Gastroesophageal sphincter (tissue), 4 donors: ENCODE measurements around the gene PSME3IP1. TPM values are rescaled to one million over a fixed set of nuclear protein-coding genes. Genes with fewer than 3 reads are reported as not detected.

Experiments
- ATAC-seq: fragments of 150-250 bp; one replicate; pipeline ENCODE4 v1.9.1; 2016; ENCODE audit warnings: mild to moderate bottlenecking, moderate library complexity
- H3K27ac ChIP-seq, 4 donors: fragments of 200-600 bp; sonication (generic) in 3 of 4; 1 replicate in 3 of 4; 2 replicates in 1 of 4; pipeline ENCODE4 v1.5.1; 2016 to 2019
- H3K27me3 ChIP-seq: fragments of 200-600 bp; sonication (generic); one replicate; pipeline ENCODE4 v1.5.1; 2019
- H3K36me3 ChIP-seq, 2 donors: fragments of 200-600 bp; sonication (generic); one replicate each; pipeline ENCODE4 v1.5.1; 2019; ENCODE audit warnings: control low read depth in 1 of 2
- H3K4me1 ChIP-seq, 3 donors: fragments of 200-600 bp; sonication (generic); 1 replicate in 2 of 3; 2 replicates in 1 of 3; pipeline ENCODE4 v1.5.1; 2016 to 2019; ENCODE audit warnings: control low read depth in 2 of 3
- H3K4me3 ChIP-seq, 2 donors: fragments of 200-600 bp; sonication (generic); one replicate each; pipeline ENCODE4 v1.5.1; 2019; ENCODE audit warnings: mild to moderate bottlenecking in 1 of 2, moderate library complexity in 1 of 2
- H3K9me3 ChIP-seq, 3 donors: fragments of 200-600 bp; sonication (generic); one replicate each; pipeline ENCODE4 v1.5.1; 2017 to 2019; ENCODE audit warnings: control low read depth in 2 of 3
- CTCF ChIP-seq, 4 experiments: fragments of 200-600 bp in 2 of 4; fragments of 450-650 bp in 2 of 4; sonication (generic) in 1 of 4; IDR thresholded peaks; one replicate each; pipeline ENCODE4 v1.5.1; 2017 to 2019; ENCODE audit warnings: antibody characterized with exemption in 4 of 4, mild to moderate bottlenecking in 2 of 4, moderate library complexity in 2 of 4
- EP300 ChIP-seq: sonication (generic); formaldehyde crosslinking; IDR thresholded peaks from one replicate; pipeline ENCODE4 v1.6.1; 2017; ENCODE audit warnings: antibody characterized with exemption, mild to moderate bottlenecking
- POLR2A ChIP-seq, 2 donors: fragments of 450-650 bp; IDR thresholded peaks; one replicate each; pipeline ENCODE4 v1.6.1; 2017; ENCODE audit warnings: antibody characterized with exemption in 2 of 2, mild to moderate bottlenecking in 2 of 2, moderate library complexity in 1 of 2
- POLR2AphosphoS5 ChIP-seq: sonication (generic); formaldehyde crosslinking; IDR thresholded peaks from one replicate; pipeline ENCODE4 v1.6.1; 2017; ENCODE audit warnings: antibody characterized with exemption
- WGBS, 2 donors: methylation state at CpG; one replicate each; pipeline ENCODE4 v1.1.5; 2018; ENCODE audit warnings: low coverage in 1 of 2; 5-methylcytosine and 5-hydroxymethylcytosine counted together
- total RNA-seq, 4 donors: library from RNA; depleted of rRNA; stranded (reverse); fragments of >200 nt; gene quantifications; one replicate each; pipeline ENCODE4 v1.1.0, GENCODE V29; 2016

The PSME3IP1 gene
- total RNA-seq, 4 donors from 2014 or later, result 54.9 to 80.7 (median 68.1) TPM

- H3K27me3 ChIP-seq, result no peaks in the 10 kb centered on the region
- 96 to 97% methylated on average over 5 to 6 of the region's 7 CpGs for WGBS, 2 donors
- peaks cover 0 to 63% of the 10 kb centered on the region in 2 donors for H3K36me3 ChIP-seq
- TF ChIP-seq POLR2AphosphoS5 (no peak), CTCF (IDR thresholded peaks at IDR 0.05) (no peak), POLR2A (IDR thresholded peaks at IDR 0.05) (no peak), EP300 (no peak)
- ATAC-seq, result no peak
- H3K4me1 ChIP-seq, result no peaks in the 10 kb centered on the region
- no peak overlapping the region for H3K4me3 ChIP-seq
- H3K9me3 ChIP-seq, result no peaks in the 10 kb centered on the region
- H3K27ac ChIP-seq, result no peak overlapping the region
Observed at GRCh38 chr16:57127836-57128235, 58.0 kb downstream of the PSME3IP1 start.

- ATAC-seq, result no peak
- H3K9me3 ChIP-seq, result no peaks in the 10 kb centered on the region
- peaks cover 0 to 65% of the 10 kb centered on the region in 2 donors for H3K36me3 ChIP-seq
- no peaks in the 10 kb centered on the region for H3K27me3 ChIP-seq
- H3K27ac ChIP-seq, result no peak overlapping the region
- TF ChIP-seq CTCF (IDR thresholded peaks at IDR 0.05) (no peak), POLR2A (IDR thresholded peaks at IDR 0.05) (no peak), EP300 (no peak), POLR2AphosphoS5 (no peak)
- no peaks in the 10 kb centered on the region for H3K4me1 ChIP-seq
- no peak overlapping the region for H3K4me3 ChIP-seq
- WGBS, 2 donors, result 90 to 100% methylated on average over 2 to 3 of the region's 5 CpGs
Observed at GRCh38 chr16:57127037-57127763, 58.6 kb downstream of the PSME3IP1 start.

GRCh38 chr16:57126411-57126810 is 59.4 kb downstream of the PSME3IP1 start:
- Histone ChIP-seq H3K27me3 (no peaks in the 10 kb centered on the region), H3K36me3 (peaks cover 0 to 69% of the 10 kb centered on the region in 2 donors), H3K9me3 (no peaks in the 10 kb centered on the region), H3K27ac (no peak overlapping the region), H3K4me1 (no peaks in the 10 kb centered on the region), H3K4me3 (no peak overlapping the region)
- WGBS, 2 donors, result 100% methylated on average over 1 of the region's 4 CpGs; no CpG with 5 or more reads in 1 of the 2 donors
- no peak for ATAC-seq
- no peak for TF ChIP-seq CTCF (IDR thresholded peaks at IDR 0.05)
- no peak for TF ChIP-seq EP300
- TF ChIP-seq POLR2AphosphoS5, result no peak
- TF ChIP-seq POLR2A (IDR thresholded peaks at IDR 0.05), result no peak

GRCh38 chr16:57125969-57126368 is 59.9 kb downstream of the PSME3IP1 start:
- Histone ChIP-seq H3K9me3 (no peaks in the 10 kb centered on the region), H3K27me3 (no peaks in the 10 kb centered on the region), H3K4me1 (no peaks in the 10 kb centered on the region), H3K36me3 (peaks cover 0 to 72% of the 10 kb centered on the region in 2 donors), H3K4me3 (no peak overlapping the region), H3K27ac (no peak overlapping the region)
- TF ChIP-seq POLR2A (IDR thresholded peaks at IDR 0.05) (no peak), EP300 (no peak), CTCF (IDR thresholded peaks at IDR 0.05) (no peak), POLR2AphosphoS5 (no peak)
- ATAC-seq, result no peak
- WGBS, 2 donors, result 94 to 100% methylated on average over 2 to 3 of the region's 4 CpGs

- Histone ChIP-seq H3K4me3 (no peak overlapping the region), H3K27me3 (no peaks in the 10 kb centered on the region), H3K27ac (no peak overlapping the region), H3K9me3 (no peaks in the 10 kb centered on the region), H3K4me1 (no peaks in the 10 kb centered on the region), H3K36me3 (peaks cover 0 to 78% of the 10 kb centered on the region in 2 donors)
- ATAC-seq, result no peak
- TF ChIP-seq POLR2AphosphoS5 (no peak), POLR2A (IDR thresholded peaks at IDR 0.05) (no peak), EP300 (no peak), CTCF (IDR thresholded peaks at IDR 0.05) (no peak)
- 84% methylated on average over 4 of the region's 4 CpGs; no CpG with 5 or more reads in 1 of the 2 donors for WGBS, 2 donors
Observed at GRCh38 chr16:57125376-57125775, 60.5 kb downstream of the PSME3IP1 start.
